GM20000 (cell line): ENCODE results near the gene CDC40.
"Not testable (repeated sequence)": the region's sequence is repeated elsewhere in the genome, so short reads cannot be mapped to it uniquely, and the experiment has no call there.

ENCODE experiments used
- DNase-seq: peaks from one replicate; pipeline ENCODE4 v3.0.0; 2012; ENCODE audit warnings: low spot score
- CTCF ChIP-seq: IDR thresholded peaks from 2 replicates; pipeline ENCODE4 v1.5.1; 2012; ENCODE audit warnings: mild to moderate bottlenecking, control low read depth; ENCODE audit errors: extremely low read depth, missing control alignments

Gene CDC40

GRCh38 chr6:110233770-110234374 is 53.6 kb downstream of the CDC40 start:
- peak; percentile 64 for DNase-seq
- TF ChIP-seq CTCF, result no peak

GRCh38 chr6:110236007-110236406 is 55.8 kb downstream of the CDC40 start:
- not testable (repeated sequence) for DNase-seq

GRCh38 chr6:110239526-110240274 is 59.5 kb downstream of the CDC40 start:
- no peak for DNase-seq
- no peak for TF ChIP-seq CTCF

- not testable (repeated sequence) for DNase-seq
Measured at GRCh38 chr6:110244621-110245020, 64.4 kb downstream of the CDC40 start.

- no peak for TF ChIP-seq CTCF
- DNase-seq, result no peak
Measured at GRCh38 chr6:110246378-110246777, 66.2 kb downstream of the CDC40 start.

- DNase-seq, result no peak
- no peak for TF ChIP-seq CTCF
Measured at GRCh38 chr6:110246900-110247546, 66.8 kb downstream of the CDC40 start.

GRCh38 chr6:110250058-110250457 is 69.8 kb downstream of the CDC40 start:
- no peak for TF ChIP-seq CTCF
- DNase-seq, result no peak

GRCh38 chr6:110250838-110251237 is 70.6 kb downstream of the CDC40 start:
- no peak for TF ChIP-seq CTCF
- DNase-seq, result no peak
